Neural cell (in vitro differentiated cells): Measurements from ENCODE around the gene MARK1. TPM values are rescaled to one million over a fixed set of nuclear protein-coding genes. Genes with fewer than 3 reads are reported as not detected.

Experiments
- H2AFZ ChIP-seq: fragments of 200-600, 300-800 bp; sonication (generic), shearing (Covaris generic); 2 replicates; pipeline ENCODE4 v1.6.0; 2014; ENCODE audit warnings: low read depth, mild to moderate bottlenecking, antibody characterized with exemption, low read length, moderate library complexity
- H3F3A ChIP-seq: fragments of 200-600 bp; shearing (Covaris generic); 2 replicates; pipeline ENCODE4 v1.6.1; 2016; ENCODE audit warnings: mild to moderate bottlenecking, moderate library complexity, mixed read lengths, antibody characterized with exemption, low read length; ENCODE audit not compliant: insufficient read depth, poor library complexity, severe bottlenecking
- H3K27ac ChIP-seq: fragments of 200-600, 300-800 bp; sonication (generic), shearing (Covaris generic); 2 replicates; pipeline ENCODE4 v1.5.1; 2014; ENCODE audit warnings: mild to moderate bottlenecking, low read length, moderate library complexity
- H3K27me3 ChIP-seq: fragments of 300-800, 200-600 bp; sonication (generic), shearing (Covaris generic); 2 replicates; pipeline ENCODE4 v1.6.0; 2014; ENCODE audit warnings: mild to moderate bottlenecking, low read depth, low read length, moderate library complexity; ENCODE audit not compliant: insufficient read depth
- H3K36me3 ChIP-seq: fragments of 300-800, 200-600 bp; sonication (generic), shearing (Covaris generic); 2 replicates; pipeline ENCODE4 v1.5.1; 2014; ENCODE audit warnings: mild to moderate bottlenecking, antibody characterized with exemption, low read length, moderate library complexity; ENCODE audit not compliant: insufficient read depth
- H3K4me2 ChIP-seq: fragments of 300-800, 200-600 bp; sonication (generic), shearing (Covaris generic); 2 replicates; pipeline ENCODE4 v1.6.0; 2014; ENCODE audit warnings: mild to moderate bottlenecking, low read length
- H3K4me3 ChIP-seq: fragments of 300-800, 200-600 bp; sonication (generic), shearing (Covaris generic); 2 replicates; pipeline ENCODE4 v1.5.1; 2014; ENCODE audit warnings: mild to moderate bottlenecking, low read length, moderate library complexity
- H3K79me2 ChIP-seq: fragments of 200-600 bp; shearing (Covaris generic); replicated peaks from 2 replicates; pipeline ENCODE4 v1.6.0; 2014; ENCODE audit warnings: mild to moderate bottlenecking, low read length, moderate library complexity; ENCODE audit not compliant: insufficient read depth
- H3K9ac ChIP-seq: fragments of 300-800, 200-600 bp; sonication (generic), shearing (Covaris generic); 2 replicates; pipeline ENCODE4 v1.6.1; 2016; ENCODE audit warnings: mild to moderate bottlenecking, low read length, mixed read lengths
- H3K9me2 ChIP-seq: fragments of 200-600 bp; shearing (Covaris generic); 2 replicates; pipeline ENCODE4 v1.6.1; 2016; ENCODE audit warnings: mild to moderate bottlenecking, low read length, mixed read lengths; ENCODE audit not compliant: insufficient read depth
- H3K9me3 ChIP-seq: fragments of 200-600, 300-800 bp; sonication (generic), shearing (Covaris generic); 2 replicates; pipeline ENCODE4 v1.6.1; 2016; ENCODE audit warnings: mild to moderate bottlenecking, mixed run types, low read length, moderate library complexity, mixed read lengths
- H4K20me1 ChIP-seq: fragments of 200-600 bp; shearing (Covaris generic); 2 replicates; pipeline ENCODE4 v1.6.1; 2016; ENCODE audit warnings: mild to moderate bottlenecking, mixed run types; ENCODE audit not compliant: insufficient read depth
- CTCF ChIP-seq: fragments of 450-650 bp; IDR thresholded peaks from 2 replicates; pipeline ENCODE4 v1.5.1; 2014; ENCODE audit warnings: antibody characterized with exemption, mild to moderate bottlenecking, moderate library complexity; ENCODE audit not compliant: poor library complexity, severe bottlenecking
- EP300 ChIP-seq: fragments of 450-650 bp; conservative IDR thresholded peaks from 2 replicates; pipeline ENCODE4 v1.6.1; 2014; ENCODE audit warnings: antibody characterized with exemption, mild to moderate bottlenecking, moderate library complexity; ENCODE audit not compliant: poor library complexity, severe bottlenecking
- EZH2 ChIP-seq: fragments of 200-600, 300-800 bp; shearing (Covaris generic), sonication (generic); IDR thresholded peaks from 2 replicates; pipeline ENCODE4 v1.6.1; 2014; ENCODE audit warnings: antibody characterized with exemption, low read length, borderline replicate concordance, mild to moderate bottlenecking; ENCODE audit not compliant: insufficient read depth, poor library complexity, severe bottlenecking
- MXI1 ChIP-seq: fragments of 450-650 bp; conservative IDR thresholded peaks from 2 replicates; pipeline ENCODE4 v1.6.1; 2014; ENCODE audit warnings: antibody characterized with exemption, mild to moderate bottlenecking; ENCODE audit not compliant: poor library complexity, severe bottlenecking
- POLR2AphosphoS5 ChIP-seq: IDR thresholded peaks from 2 replicates; pipeline ENCODE4 v1.6.1; 2012
- RAD21 ChIP-seq: fragments of 450-650 bp; conservative IDR thresholded peaks from 2 replicates; pipeline ENCODE4 v1.6.1; 2014; ENCODE audit warnings: antibody characterized with exemption, mild to moderate bottlenecking, moderate library complexity
- REST ChIP-seq: IDR thresholded peaks from 2 replicates; pipeline ENCODE4 v1.6.1; 2012; ENCODE audit warnings: borderline replicate concordance
- SMC3 ChIP-seq: fragments of 450-650 bp; conservative IDR thresholded peaks from 2 replicates; pipeline ENCODE4 v1.6.1; 2014; ENCODE audit warnings: antibody characterized with exemption, mild to moderate bottlenecking, moderate library complexity; ENCODE audit not compliant: poor library complexity
- TAF1 ChIP-seq: IDR thresholded peaks from 2 replicates; pipeline ENCODE4 v1.6.1; 2012; ENCODE audit warnings: low read depth
- polyA plus RNA-seq: library from polyadenylated mRNA; depleted of rRNA; stranded (reverse); fragments of >200 nt; gene quantifications from 2 replicates; pipeline ENCODE4 v1.2.3, GENCODE V29; 2014

The MARK1 gene
- polyA plus RNA-seq, 1 donor from 2014 or later: 38.6 TPM

- H3K27me3 ChIP-seq: no peaks in the 10 kb centered on the region
- H2AFZ ChIP-seq: no peak overlapping the region
- H3K27ac ChIP-seq: no peak overlapping the region
- H3K36me3 ChIP-seq: no peaks in the 10 kb centered on the region
- TF ChIP-seq MXI1 (no peak), EZH2 (no peak), EP300 (no peak), POLR2AphosphoS5 (no peak), REST (no peak), RAD21 (no peak), TAF1 (no peak), CTCF (no peak), SMC3 (no peak)
- H3K9me3 ChIP-seq: no peaks in the 10 kb centered on the region
- H3K79me2 ChIP-seq: no peaks in the 10 kb centered on the region
- no peaks in the 10 kb centered on the region for H3F3A ChIP-seq
- H3K9ac ChIP-seq: no peak overlapping the region
- no peak overlapping the region for H3K4me2 ChIP-seq
- H4K20me1 ChIP-seq: no peaks in the 10 kb centered on the region
- H3K9me2 ChIP-seq: no peaks in the 10 kb centered on the region
- no peak overlapping the region for H3K4me3 ChIP-seq
These were observed 11.3 kb upstream of the MARK1 start for GRCh38 chr1:220516722-220517042.

GRCh38 chr1:220521778-220522177, 6.2 kb upstream of the MARK1 start:
- Histone ChIP-seq H2AFZ (no peak overlapping the region), H3K79me2 (no peaks in the 10 kb centered on the region), H3K9me3 (no peaks in the 10 kb centered on the region), H3K9ac (no peak overlapping the region), H4K20me1 (no peaks in the 10 kb centered on the region), H3K4me2 (no peak overlapping the region), H3K27ac (no peak overlapping the region), H3K9me2 (no peaks in the 10 kb centered on the region), H3K36me3 (no peaks in the 10 kb centered on the region), H3K4me3 (no peak overlapping the region), H3F3A (no peaks in the 10 kb centered on the region), H3K27me3 (no peaks in the 10 kb centered on the region)
- TF ChIP-seq SMC3 (no peak), EZH2 (no peak), TAF1 (no peak), REST (no peak), RAD21 (no peak), EP300 (no peak), CTCF (no peak)
